Measurements from ENCODE around the gene JAM2. TPM values are rescaled to one million over a fixed set of nuclear protein-coding genes. Genes with fewer than 3 reads are reported as not detected.
A peak's percentile ranks its signal among the peaks of the same experiment; 100 is the strongest.

The JAM2 gene
- total RNA-seq, 1 experiment from 2014 or later, result 2.6 TPM

GRCh38 chr21:25639551-25640201 is 618 bp downstream of the JAM2 start:
- Histone ChIP-seq H3K27ac (ENCODE audit: insufficient read length, low read depth, low read length) (no peak overlapping the region), H3K9ac (ENCODE audit: extremely low read depth, insufficient read length, low read length) (no peak overlapping the region)

More at GRCh38 chr21:25639551-25640201, 618 bp downstream of the JAM2 start:
- Histone ChIP-seq H3K79me2 (ENCODE audit: insufficient read depth, low read length) (no peaks in the 10 kb centered on the region), H2BK20ac (ENCODE audit: low read depth, low read length, poor library complexity, severe bottlenecking) (no peak overlapping the region), H2BK12ac (ENCODE audit: insufficient read length, low read depth, low read length) (no peak overlapping the region), H3K23me2 (ENCODE audit: insufficient read length, low read depth, low read length, poor library complexity, severe bottlenecking) (peaks cover 12% of the 10 kb centered on the region), H3K4ac (ENCODE audit: low read depth, low read length) (no peak overlapping the region), H3T11ph (ENCODE audit: low read length) (no peak overlapping the region), H3K79me1 (ENCODE audit: insufficient read depth, low read depth, low read length, poor library complexity, severe bottlenecking) (no peaks in the 10 kb centered on the region), H3K23ac (ENCODE audit: insufficient read length, low read depth, low read length) (no peak overlapping the region), H4K8ac (replicated peaks; ENCODE audit: insufficient read length, low read depth, low read length) (no peak overlapping the region), H3K27me3 (ENCODE audit: insufficient read depth, low read length) (peaks cover 2% of the 10 kb centered on the region; the same call in 1 of the 2 replicates), H2BK15ac (ENCODE audit: low read depth, low read length) (no peak overlapping the region), H2AFZ (ENCODE audit: low read length) (no peak overlapping the region), H4K20me1 (ENCODE audit: control insufficient read depth, insufficient read depth, insufficient read length) (no peaks in the 10 kb centered on the region), H4K91ac (ENCODE audit: insufficient read length, low read depth, low read length) (no peak overlapping the region), H2BK120ac (ENCODE audit: low read depth, low read length, poor library complexity, severe bottlenecking) (no peak overlapping the region), H3K14ac (ENCODE audit: insufficient read depth, low read length) (peak overlapping the region; percentile 31), H3K18ac (ENCODE audit: insufficient read length, low read depth, low read length) (peak overlapping the region; percentile 60), H2BK5ac (ENCODE audit: insufficient read length, low read length) (no peak overlapping the region), H4K5ac (ENCODE audit: insufficient read length, low read depth, low read length) (no peak overlapping the region), H2AK5ac (ENCODE audit: insufficient read length, low read length) (no peak overlapping the region), H3K4me1 (ENCODE audit: insufficient read depth, low read length) (no peaks in the 10 kb centered on the region), H3K4me2 (ENCODE audit: insufficient read depth, insufficient read length, low read length) (peak overlapping the region; percentile 53), H3K9me3 (ENCODE audit: control insufficient read depth, low read depth, low read length) (no peaks in the 10 kb centered on the region), H3K56ac (ENCODE audit: insufficient read length, low read depth, low read length) (no peak overlapping the region)
- H3K4me1 Mint-ChIP-seq, result peaks cover 21 to 23% of the 10 kb centered on the region in 2 experiments
- peaks cover 58% of the 10 kb centered on the region for H3K27me3 Mint-ChIP-seq (ENCODE audit: low read depth)
- no peaks in the 10 kb centered on the region; a peak in 1 of 7 replicates for H3K36me3 Mint-ChIP-seq (ENCODE audit: insufficient read depth in 1 of 3, low read depth in 3 of 3)
- TF ChIP-seq CTCF (conservative IDR thresholded peaks at IDR 0.05), result peak; percentile 58
- DNase-seq, result peak; percentile 75
- H3K27ac Mint-ChIP-seq, result no peak overlapping the region
- H3K4me3 Mint-ChIP-seq, result peak overlapping the region; percentile 47 to 79
- WGBS (ENCODE audit: extremely low coverage, insufficient read length, low lambda C conversion rate), result no CpG with 5 or more reads among the region's 40 CpGs
- no peaks in the 10 kb centered on the region for H3K9me3 Mint-ChIP-seq
